Measurements from ENCODE around the gene CLDN22. TPM values are rescaled to one million over a fixed set of nuclear protein-coding genes. Genes with fewer than 3 reads are reported as not detected.

Gene CLDN22
- total and polyA plus RNA-seq, 4 donors = 0.05 TPM; not detected in 3

GRCh38 chr4:183349673-183350072 is 29.6 kb upstream of the CLDN22 start:
- DNase-seq (ENCODE audit: low spot score) = no peak
- peaks cover 0 to 4% (median 0%) of the 10 kb centered on the region in 4 donors for H3K4me1 ChIP-seq (ENCODE audit: control insufficient read depth in 4 of 4, insufficient read depth in 4 of 4, low read length in 3 of 4)
- WGBS = 95% methylated on average over 9 of the region's 9 CpGs

GRCh38 chr4:183348706-183349659 is 28.9 kb upstream of the CLDN22 start:
- H3K9ac ChIP-seq (ENCODE audit: low read depth in 1 of 2, low read length in 2 of 2) = no peak overlapping the region
- H3K9me3 ChIP-seq (ENCODE audit: control insufficient read depth in 4 of 4, low read length in 3 of 4) = no peaks in the 10 kb centered on the region
- TF ChIP-seq HNF4A (conservative IDR thresholded peaks at IDR 0.05) = no peak
- TF ChIP-seq RXRA (IDR thresholded peaks at IDR 0.05) = no peak
- TF ChIP-seq NR2F2 (IDR thresholded peaks at IDR 0.05) = no peak
- no peak for TF ChIP-seq YY1 (IDR thresholded peaks at IDR 0.05)
- TF ChIP-seq FOXA2 (IDR thresholded peaks at IDR 0.05) = no peak
- TF ChIP-seq, protein P1, sequence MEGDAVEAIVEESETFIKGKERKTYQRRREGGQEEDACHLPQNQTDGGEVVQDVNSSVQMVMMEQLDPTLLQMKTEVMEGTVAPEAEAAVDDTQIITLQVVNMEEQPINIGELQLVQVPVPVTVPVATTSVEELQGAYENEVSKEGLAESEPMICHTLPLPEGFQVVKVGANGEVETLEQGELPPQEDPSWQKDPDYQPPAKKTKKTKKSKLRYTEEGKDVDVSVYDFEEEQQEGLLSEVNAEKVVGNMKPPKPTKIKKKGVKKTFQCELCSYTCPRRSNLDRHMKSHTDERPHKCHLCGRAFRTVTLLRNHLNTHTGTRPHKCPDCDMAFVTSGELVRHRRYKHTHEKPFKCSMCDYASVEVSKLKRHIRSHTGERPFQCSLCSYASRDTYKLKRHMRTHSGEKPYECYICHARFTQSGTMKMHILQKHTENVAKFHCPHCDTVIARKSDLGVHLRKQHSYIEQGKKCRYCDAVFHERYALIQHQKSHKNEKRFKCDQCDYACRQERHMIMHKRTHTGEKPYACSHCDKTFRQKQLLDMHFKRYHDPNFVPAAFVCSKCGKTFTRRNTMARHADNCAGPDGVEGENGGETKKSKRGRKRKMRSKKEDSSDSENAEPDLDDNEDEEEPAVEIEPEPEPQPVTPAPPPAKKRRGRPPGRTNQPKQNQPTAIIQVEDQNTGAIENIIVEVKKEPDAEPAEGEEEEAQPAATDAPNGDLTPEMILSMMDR (IDR thresholded peaks at IDR 0.05; ENCODE audit: low read depth, low read length, missing input control) = no peak
- TF ChIP-seq, protein P2, sequence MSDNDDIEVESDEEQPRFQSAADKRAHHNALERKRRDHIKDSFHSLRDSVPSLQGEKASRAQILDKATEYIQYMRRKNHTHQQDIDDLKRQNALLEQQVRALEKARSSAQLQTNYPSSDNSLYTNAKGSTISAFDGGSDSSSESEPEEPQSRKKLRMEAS (IDR thresholded peaks at IDR 0.05) = no peak
- no peak for TF ChIP-seq TAF1 (conservative IDR thresholded peaks at IDR 0.05)
- no peak for TF ChIP-seq HNF4G (IDR thresholded peaks at IDR 0.05)
- H3K4me3 ChIP-seq (ENCODE audit: low read depth in 1 of 3, low read length in 3 of 3) = no peak overlapping the region
- H3K4me1 ChIP-seq (ENCODE audit: control insufficient read depth in 4 of 4, insufficient read depth in 4 of 4, low read length in 3 of 4) = no peaks in the 10 kb centered on the region
- H3K36me3 ChIP-seq (ENCODE audit: control insufficient read depth in 4 of 4, insufficient read depth in 3 of 4, low read depth in 1 of 4, low read length in 3 of 4) = no peaks in the 10 kb centered on the region
- H3K27ac ChIP-seq (ENCODE audit: low read depth in 1 of 2, low read length in 2 of 2) = no peak overlapping the region
- H3K27me3 ChIP-seq (ENCODE audit: control insufficient read depth in 4 of 4, insufficient read depth in 4 of 4, low read length in 3 of 4) = no peaks in the 10 kb centered on the region
- no peak for DNase-seq (ENCODE audit: low spot score)
- WGBS = 85% methylated on average over 17 of the region's 17 CpGs

More at GRCh38 chr4:183349673-183350072, 29.6 kb upstream of the CLDN22 start:
- Histone ChIP-seq H3K9ac (ENCODE audit: low read depth in 1 of 2, low read length in 2 of 2) (no peak overlapping the region), H3K4me3 (ENCODE audit: low read depth in 1 of 3, low read length in 3 of 3) (no peak overlapping the region), H3K27ac (ENCODE audit: low read depth in 1 of 2, low read length in 2 of 2) (no peak overlapping the region), H3K36me3 (ENCODE audit: control insufficient read depth in 4 of 4, insufficient read depth in 3 of 4, low read depth in 1 of 4, low read length in 3 of 4) (no peaks in the 10 kb centered on the region), H3K27me3 (ENCODE audit: control insufficient read depth in 4 of 4, insufficient read depth in 4 of 4, low read length in 3 of 4) (no peaks in the 10 kb centered on the region), H3K9me3 (ENCODE audit: control insufficient read depth in 4 of 4, low read length in 3 of 4) (no peaks in the 10 kb centered on the region)
- TF ChIP-seq RAD21 (IDR thresholded peaks at IDR 0.05) (no peak), TAF1 (conservative IDR thresholded peaks at IDR 0.05) (no peak), HNF4A (conservative IDR thresholded peaks at IDR 0.05) (no peak), NR2F2 (IDR thresholded peaks at IDR 0.05) (no peak), RXRA (IDR thresholded peaks at IDR 0.05) (no peak), GABPA (IDR thresholded peaks at IDR 0.05 in 1 of 2, conservative IDR thresholded peaks at IDR 0.05 in 1 of 2) (no peak), JUND (IDR thresholded peaks at IDR 0.05) (no peak), EGR1 (IDR thresholded peaks at IDR 0.05; ENCODE audit: low read depth in 2 of 2) (no peak), HNF4G (IDR thresholded peaks at IDR 0.05) (no peak), FOXA1 (IDR thresholded peaks at IDR 0.05) (no peak), FOXA2 (IDR thresholded peaks at IDR 0.05) (no peak), SP1 (IDR thresholded peaks at IDR 0.05) (no peak), YY1 (IDR thresholded peaks at IDR 0.05) (no peak)
- TF ChIP-seq, protein P1 (IDR thresholded peaks at IDR 0.05; ENCODE audit: low read depth, low read length, missing input control) = no peak
- TF ChIP-seq, protein P3, sequence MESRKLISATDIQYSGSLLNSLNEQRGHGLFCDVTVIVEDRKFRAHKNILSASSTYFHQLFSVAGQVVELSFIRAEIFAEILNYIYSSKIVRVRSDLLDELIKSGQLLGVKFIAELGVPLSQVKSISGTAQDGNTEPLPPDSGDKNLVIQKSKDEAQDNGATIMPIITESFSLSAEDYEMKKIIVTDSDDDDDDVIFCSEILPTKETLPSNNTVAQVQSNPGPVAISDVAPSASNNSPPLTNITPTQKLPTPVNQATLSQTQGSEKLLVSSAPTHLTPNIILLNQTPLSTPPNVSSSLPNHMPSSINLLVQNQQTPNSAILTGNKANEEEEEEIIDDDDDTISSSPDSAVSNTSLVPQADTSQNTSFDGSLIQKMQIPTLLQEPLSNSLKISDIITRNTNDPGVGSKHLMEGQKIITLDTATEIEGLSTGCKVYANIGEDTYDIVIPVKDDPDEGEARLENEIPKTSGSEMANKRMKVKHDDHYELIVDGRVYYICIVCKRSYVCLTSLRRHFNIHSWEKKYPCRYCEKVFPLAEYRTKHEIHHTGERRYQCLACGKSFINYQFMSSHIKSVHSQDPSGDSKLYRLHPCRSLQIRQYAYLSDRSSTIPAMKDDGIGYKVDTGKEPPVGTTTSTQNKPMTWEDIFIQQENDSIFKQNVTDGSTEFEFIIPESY (IDR thresholded peaks at IDR 0.05) = no peak
- TF ChIP-seq, protein P2 (IDR thresholded peaks at IDR 0.05) = no peak

Measured in liver (tissue), 9 donors.